ENCODE measurements around the gene CPE. TPM values are rescaled to one million over a fixed set of nuclear protein-coding genes. Genes with fewer than 3 reads are reported as not detected.

CPE gene
- total RNA-seq, 1 donor from 2014 or later = 10.7 TPM

DNA sequence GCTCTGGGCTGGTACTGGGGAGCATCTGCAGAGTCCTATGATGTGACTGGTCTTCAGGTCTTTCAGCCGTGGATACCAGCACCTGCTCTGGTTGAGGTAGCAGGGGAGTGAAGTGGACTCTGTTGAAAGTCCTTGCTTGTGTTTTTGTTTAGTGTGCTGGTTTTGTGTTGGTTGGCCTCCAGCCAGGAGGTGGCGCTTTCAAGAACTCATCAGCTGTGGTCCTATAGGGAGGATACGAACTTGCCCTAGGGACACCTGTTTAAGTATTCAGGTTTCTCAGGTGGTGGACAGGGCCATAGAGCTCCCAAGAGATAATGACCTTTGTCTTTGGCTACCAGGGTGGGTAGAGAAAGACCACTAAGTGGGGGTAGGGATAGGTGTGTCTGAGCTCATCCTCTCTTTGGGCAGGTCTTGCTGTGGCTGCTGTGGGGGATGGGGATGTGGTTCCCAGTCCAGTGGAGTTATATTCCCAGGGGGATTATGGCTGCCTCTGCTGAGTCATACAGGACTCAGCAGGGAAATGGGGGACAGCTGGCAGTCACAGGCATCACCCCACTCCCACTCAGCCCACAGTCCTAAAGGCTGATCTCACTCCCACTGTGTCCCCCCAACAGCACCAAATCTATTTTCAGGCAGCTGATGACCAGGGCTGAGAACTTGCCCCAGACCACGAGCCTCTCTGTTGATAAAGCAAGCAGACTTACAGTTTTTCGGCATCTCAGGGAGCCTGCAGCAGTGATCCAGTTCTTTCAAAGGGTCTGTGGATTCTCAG, 27.3 kb upstream of the CPE start:
- H3K4me3 ChIP-seq (ENCODE audit: low read depth, low read length) = no peak overlapping the region
- no peak for DNase-seq (ENCODE audit: low read depth)
- TF ChIP-seq CTCF (conservative IDR thresholded peaks at IDR 0.05; ENCODE audit: low read depth, low read length) = no peak

GRCh38 chr4:165355900-165356300, 22.9 kb upstream of the CPE start:
- no peak overlapping the region for H3K4me3 ChIP-seq (ENCODE audit: low read depth, low read length)
- TF ChIP-seq CTCF (conservative IDR thresholded peaks at IDR 0.05; ENCODE audit: low read depth, low read length) = peak; percentile 78
- DNase-seq (ENCODE audit: low read depth) = no peak

DNA sequence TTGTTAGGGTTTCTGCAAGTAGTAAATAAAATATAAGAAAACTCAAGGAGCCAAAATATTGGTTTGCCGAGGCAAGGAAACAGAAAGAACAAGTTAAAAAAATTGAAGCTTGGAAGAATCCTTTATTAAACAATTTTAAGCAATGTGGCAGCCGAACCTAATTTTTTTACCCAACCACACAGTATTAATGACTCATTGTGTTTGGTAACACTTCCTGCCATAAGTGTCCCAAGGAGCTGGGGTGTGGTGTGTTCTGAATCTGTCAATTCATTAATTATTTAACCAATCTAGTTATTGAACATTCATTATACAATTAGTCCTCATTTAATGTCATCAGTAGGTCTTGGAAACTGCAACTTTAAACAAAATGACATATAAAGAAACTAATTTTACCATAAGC, 19.3 kb upstream of the CPE start:
- no peak for TF ChIP-seq CTCF (conservative IDR thresholded peaks at IDR 0.05; ENCODE audit: low read depth, low read length)
- DNase-seq (ENCODE audit: low read depth) = no peak

DNA sequence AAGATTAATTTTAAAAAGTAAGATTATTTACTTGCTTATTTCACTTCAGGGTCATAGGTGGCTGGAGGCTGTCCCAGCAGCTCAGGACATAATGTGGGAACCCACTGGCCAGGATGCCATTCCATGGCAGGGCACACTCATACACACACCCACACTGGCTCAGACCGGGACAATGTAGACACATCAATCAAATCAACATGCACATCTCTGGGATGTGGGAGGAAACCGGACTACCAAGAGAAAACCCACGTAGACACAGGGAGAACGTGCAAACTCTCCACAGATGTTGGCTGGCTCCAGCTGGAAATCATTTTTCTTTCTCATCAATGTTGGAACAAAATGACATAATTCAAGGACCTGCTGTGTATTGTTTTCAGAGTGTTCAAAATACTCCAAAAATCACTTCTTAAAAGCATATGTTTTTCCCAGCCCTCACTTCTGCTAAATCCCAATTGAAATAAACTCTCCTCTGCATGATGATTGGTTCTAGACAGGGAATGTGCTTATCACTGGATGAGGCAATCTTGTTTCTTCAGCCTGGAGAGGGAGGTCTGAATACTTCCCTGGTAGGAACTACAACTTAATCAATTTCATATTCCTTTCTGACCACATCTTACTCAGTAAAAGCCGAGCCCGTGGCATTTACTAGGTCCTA, 18.6 kb upstream of the CPE start:
- TF ChIP-seq CTCF (conservative IDR thresholded peaks at IDR 0.05; ENCODE audit: low read depth, low read length) = no peak
- H3K4me3 ChIP-seq (ENCODE audit: low read depth, low read length) = no peak overlapping the region
- no peak for DNase-seq (ENCODE audit: low read depth)

More for the DNA sequence above, 19.3 kb upstream of the CPE start:
- H3K4me3 ChIP-seq (ENCODE audit: low read depth, low read length) = no peak overlapping the region

GRCh38 chr4:165360985-165361670, 17.7 kb upstream of the CPE start:
- TF ChIP-seq CTCF (conservative IDR thresholded peaks at IDR 0.05; ENCODE audit: low read depth, low read length) = no peak
- DNase-seq (ENCODE audit: low read depth) = no peak
- no peak overlapping the region for H3K4me3 ChIP-seq (ENCODE audit: low read depth, low read length)

GRCh38 chr4:165361810-165362209, 17.0 kb upstream of the CPE start:
- no peak overlapping the region for H3K4me3 ChIP-seq (ENCODE audit: low read depth, low read length)
- DNase-seq (ENCODE audit: low read depth) = no peak
- TF ChIP-seq CTCF (conservative IDR thresholded peaks at IDR 0.05; ENCODE audit: low read depth, low read length) = no peak
